AG04450 (cell line): Measurements from ENCODE around the gene BNIP2. TPM values are rescaled to one million over a fixed set of nuclear protein-coding genes. Genes with fewer than 3 reads are reported as not detected.
A peak's percentile ranks its signal among the peaks of the same experiment; 100 is the strongest.

Source experiments
- CTCF ChIA-PET: fragments of 300-600, 350-600 bp; formaldehyde crosslinking; extraction: SDS; loops from one replicate; lab custom pipeline; 2022; ENCODE audit warnings: antibody characterized with exemption, inconsistent platforms; lab: Charles Lee
- POLR2A ChIA-PET: fragments of 350-600 bp; formaldehyde crosslinking; extraction: SDS; loops from one replicate; lab custom pipeline; 2021; ENCODE audit warnings: antibody characterized with exemption, inconsistent platforms; lab: Yijun Ruan, JAX
- DNase-seq: peaks from one replicate; pipeline ENCODE4 v3.0.0-alpha.2; 2011; ENCODE audit warnings: low read depth, low spot score
- H3K27ac ChIP-seq: one replicate; pipeline ENCODE4 v1.5.1; 2012; ENCODE audit warnings: low read depth, low read length, control low read depth
- H3K27me3 ChIP-seq: one replicate; pipeline ENCODE4 v1.6.0; 2012; ENCODE audit warnings: low read length; ENCODE audit not compliant: control insufficient read depth, insufficient read depth
- H3K4me3 ChIP-seq: 2 replicates; pipeline ENCODE4 v1.5.1; 2011; ENCODE audit warnings: mild to moderate bottlenecking, low read depth, low read length, control low read depth
- H3K9me3 ChIP-seq: 2 replicates; pipeline ENCODE4 v1.5.1; 2012; ENCODE audit warnings: low read length; ENCODE audit not compliant: control insufficient read depth, insufficient read depth
- CTCF ChIP-seq: IDR thresholded peaks from 2 replicates; pipeline ENCODE4 v1.5.1; 2011; ENCODE audit warnings: low read depth, low read length, control low read depth, inconsistent platforms
- polyA plus RNA-seq: library from polyadenylated mRNA; depleted of rRNA; stranded (reverse); fragments of >200 nt; gene quantifications from 2 replicates; pipeline ENCODE4 v1.2.3, GENCODE V29; 2011

The BNIP2 gene
- polyA plus RNA-seq, 1 experiment, result 65.9 TPM

DNA sequence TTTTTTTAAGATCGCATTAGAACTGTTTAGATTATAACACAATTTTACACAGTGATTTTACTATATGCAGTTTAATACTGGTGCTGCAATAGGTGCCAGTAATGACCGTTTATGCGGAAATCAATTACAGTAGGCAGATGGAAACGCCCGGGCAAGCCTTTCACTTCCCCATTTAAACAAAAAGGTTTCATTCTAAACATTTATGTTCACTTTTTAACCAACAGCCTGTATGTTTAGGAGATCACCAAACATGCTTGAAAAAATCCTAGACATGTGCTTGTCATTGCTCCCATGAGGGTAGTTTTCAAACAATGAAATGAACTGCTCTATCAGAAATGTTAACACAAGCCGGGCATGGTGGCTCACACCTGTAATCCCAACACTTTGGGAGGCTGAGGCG lies 2.7 kb downstream of the BNIP2 start:
- CTCF ChIA-PET, result interaction anchor here (0.5 to 2.4 kb wide), 2 partner anchors 641 to 651 kb away, joined by 3 to 12 read pairs; no protein-coding TSS in a partner anchor
- Histone ChIP-seq H3K27me3 (no peaks in the 10 kb centered on the region), H3K4me3 (no peak overlapping the region), H3K27ac (no peak overlapping the region), H3K9me3 (no peaks in the 10 kb centered on the region; the same call in 1 of the 2 replicates)
- DNase-seq, result no peak
- POLR2A ChIA-PET, result no interaction called here
- TF ChIP-seq CTCF, result no peak

DNA sequence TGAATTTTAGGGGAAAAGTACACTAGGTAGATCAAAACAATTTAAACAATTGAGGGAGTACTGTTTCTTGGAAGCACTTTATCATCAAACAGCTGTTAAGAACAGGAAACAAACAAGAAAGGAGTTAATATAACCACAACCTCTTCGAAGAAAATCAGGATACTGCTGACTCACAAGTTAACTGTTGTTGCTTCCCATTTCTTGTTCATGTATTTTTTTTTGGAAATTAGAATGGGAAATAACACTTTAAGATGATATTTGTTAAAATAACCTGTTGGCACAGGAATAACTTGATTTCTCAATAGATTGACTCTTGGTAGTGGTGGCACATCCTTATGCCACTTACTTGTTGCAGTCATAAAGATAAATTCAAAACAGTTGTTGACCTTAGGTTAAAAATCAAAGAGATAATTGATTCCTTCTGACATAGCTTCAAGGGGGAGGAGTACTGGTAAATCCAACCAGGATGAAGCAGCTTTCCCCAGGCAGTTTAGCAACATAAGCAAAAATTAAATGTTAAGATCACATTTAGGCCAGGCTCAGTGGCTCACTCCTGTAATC lies 3.3 kb downstream of the BNIP2 start:
- Histone ChIP-seq H3K27ac (no peak overlapping the region), H3K4me3 (no peak overlapping the region), H3K9me3 (no peaks in the 10 kb centered on the region; the same call in 1 of the 2 replicates), H3K27me3 (no peaks in the 10 kb centered on the region)
- ChIA-PET CTCF (interaction anchor here (1.0 to 2.4 kb wide), 3 partner anchors 39 to 641 kb away, joined by 4 to 12 read pairs (median 5); no protein-coding TSS in a partner anchor), POLR2A (no interaction called here)
- DNase-seq, result no peak
- TF ChIP-seq CTCF, result no peak

DNA sequence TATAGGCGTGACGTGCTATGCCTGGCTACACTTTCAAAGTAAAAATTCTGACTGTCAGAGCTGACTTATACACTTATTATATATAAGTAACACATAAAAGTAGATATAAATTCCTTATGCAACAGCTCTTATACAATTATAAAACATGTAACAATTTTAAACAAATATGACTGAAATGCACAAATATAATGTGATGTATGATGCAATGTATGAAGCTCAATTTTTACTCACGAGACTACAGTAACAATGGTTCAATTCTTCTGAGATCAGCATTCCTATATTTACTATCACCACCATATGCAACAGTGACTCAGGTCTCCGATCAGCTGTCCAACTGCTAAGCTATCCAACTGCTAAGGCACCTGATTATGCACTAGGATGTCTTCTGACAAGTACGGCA lies 8.2 kb downstream of the BNIP2 start:
- Histone ChIP-seq H3K27me3 (no peaks in the 10 kb centered on the region), H3K4me3 (no peak overlapping the region), H3K9me3 (no peaks in the 10 kb centered on the region), H3K27ac (no peak overlapping the region)
- CTCF ChIA-PET, result interaction anchor here (1.7 to 2.0 kb wide), 2 partner anchors 11 to 152 kb away, joined by 6 to 9 read pairs; no protein-coding TSS in a partner anchor
- no peak for DNase-seq
- no peak for TF ChIP-seq CTCF
- POLR2A ChIA-PET, result interaction anchor here (0.6 kb wide), 1 partner anchor 113 kb away, joined by 3 read pairs; no protein-coding TSS in a partner anchor

GRCh38 chr15:59680346-59680745 lies 8.8 kb downstream of the BNIP2 start:
- Histone ChIP-seq H3K27me3 (no peaks in the 10 kb centered on the region), H3K27ac (peak overlapping the region; percentile 33), H3K9me3 (no peaks in the 10 kb centered on the region), H3K4me3 (no peak overlapping the region)
- ChIA-PET POLR2A (interaction anchor here (0.6 kb wide), 1 partner anchor 113 kb away, joined by 3 read pairs; no protein-coding TSS in a partner anchor), CTCF (interaction anchor here (1.7 to 2.0 kb wide), 2 partner anchors 11 to 151 kb away, joined by 6 to 9 read pairs; no protein-coding TSS in a partner anchor)
- TF ChIP-seq CTCF, result no peak
- DNase-seq, result no peak

GRCh38 chr15:59678620-59679019 lies 10.5 kb downstream of the BNIP2 start:
- no peak for TF ChIP-seq CTCF
- ChIA-PET CTCF (no interaction called here), POLR2A (no interaction called here)
- DNase-seq, result no peak
- H3K9me3 ChIP-seq, result no peaks in the 10 kb centered on the region
- H3K27ac ChIP-seq, result no peak overlapping the region
- no peak overlapping the region for H3K4me3 ChIP-seq
- no peaks in the 10 kb centered on the region for H3K27me3 ChIP-seq
